Caco-2 (cell line): ENCODE measurements around the gene ORAI2. TPM values are rescaled to one million over a fixed set of nuclear protein-coding genes. Genes with fewer than 3 reads are reported as not detected.
"Not testable (repeated sequence)": the region's sequence is repeated elsewhere in the genome, so short reads cannot be mapped to it uniquely, and the experiment has no call there.

ENCODE experiments used
- BruUV-seq: library from RNA; stranded (reverse); fragments of 400-500 nt; replicated peaks from 2 replicates; lab custom pipeline; 2021; lab: Mats Ljungman, UMichigan
- CTCF ChIA-PET: fragments of 300-600 bp; sonication (Branson Sonifier 250); formaldehyde crosslinking; loops from one replicate; lab custom pipeline; 2022; ENCODE audit warnings: antibody characterized with exemption; lab: Charles Lee
- POLR2A ChIA-PET: fragments of 300-600 bp; sonication (Branson Sonifier 250); formaldehyde crosslinking; loops from one replicate; lab custom pipeline; 2022; ENCODE audit warnings: antibody characterized with exemption; lab: Charles Lee
- DNase-seq, 2 experiments: peaks; one replicate each; pipeline versions ENCODE4 v3.0.0 to v3.0.0-alpha.2; 2020 to 2022
- H3K27me3 ChIP-seq: replicated peaks from 2 replicates; pipeline ENCODE4 v1.6.0; 2011; ENCODE audit warnings: low read length; ENCODE audit not compliant: control insufficient read depth, insufficient read depth
- H3K36me3 ChIP-seq: 2 replicates; pipeline ENCODE4 v1.5.1; 2011; ENCODE audit warnings: low read length; ENCODE audit not compliant: control insufficient read depth, insufficient read depth
- H3K4me1 ChIP-seq: fragments of 250-450 bp; sonication (Bioruptor Pico); 2 replicates; pipeline ENCODE4 v1.5.1; 2020; ENCODE audit warnings: mild to moderate bottlenecking
- H3K4me3 ChIP-seq: 2 replicates; pipeline ENCODE4 v1.5.1; 2011; ENCODE audit warnings: low read depth, mild to moderate bottlenecking, control low read depth, low read length
- H3K9me3 ChIP-seq: fragments of 250-450 bp; sonication (Bioruptor Pico); 2 replicates; pipeline ENCODE4 v1.5.1; 2020; ENCODE audit warnings: mild to moderate bottlenecking, moderate library complexity
- H3K27ac Mint-ChIP-seq: one replicate; pipeline ENCODE4 v1.8.0; 2022; ENCODE audit warnings: mixed read lengths; ENCODE audit not compliant: unreplicated experiment
- H3K27me3 Mint-ChIP-seq: one replicate; pipeline ENCODE4 v1.8.0; 2022; ENCODE audit warnings: mixed read lengths; ENCODE audit not compliant: insufficient read depth, unreplicated experiment
- H3K36me3 Mint-ChIP-seq: one replicate; pipeline ENCODE4 v1.8.0; 2022; ENCODE audit warnings: mild to moderate bottlenecking, mixed read lengths; ENCODE audit not compliant: insufficient read depth, unreplicated experiment
- H3K4me1 Mint-ChIP-seq: one replicate; pipeline ENCODE4 v1.8.0; 2022; ENCODE audit warnings: low read depth, mixed read lengths; ENCODE audit not compliant: unreplicated experiment
- H3K4me3 Mint-ChIP-seq: one replicate; pipeline ENCODE4 v1.8.0; 2022; ENCODE audit warnings: mild to moderate bottlenecking, moderate library complexity, mixed read lengths; ENCODE audit not compliant: unreplicated experiment
- H3K9me3 Mint-ChIP-seq: one replicate; pipeline ENCODE4 v1.8.0; 2022; ENCODE audit warnings: mixed read lengths; ENCODE audit not compliant: unreplicated experiment
- intact Hi-C: fragments of 100-400 bp; cut with micrococcal nuclease; formaldehyde crosslinking; loops from one replicate; pipeline ENCODE4 v1.10.0; 2022; ENCODE audit not compliant: unreplicated experiment
- total RNA-seq: library from RNA; stranded (reverse); gene quantifications from 2 replicates; pipeline ENCODE4 v1.2.3, GENCODE V29; 2022

ORAI2 gene
- total RNA-seq, 1 experiment from 2014 or later = 20.2 TPM

DNA sequence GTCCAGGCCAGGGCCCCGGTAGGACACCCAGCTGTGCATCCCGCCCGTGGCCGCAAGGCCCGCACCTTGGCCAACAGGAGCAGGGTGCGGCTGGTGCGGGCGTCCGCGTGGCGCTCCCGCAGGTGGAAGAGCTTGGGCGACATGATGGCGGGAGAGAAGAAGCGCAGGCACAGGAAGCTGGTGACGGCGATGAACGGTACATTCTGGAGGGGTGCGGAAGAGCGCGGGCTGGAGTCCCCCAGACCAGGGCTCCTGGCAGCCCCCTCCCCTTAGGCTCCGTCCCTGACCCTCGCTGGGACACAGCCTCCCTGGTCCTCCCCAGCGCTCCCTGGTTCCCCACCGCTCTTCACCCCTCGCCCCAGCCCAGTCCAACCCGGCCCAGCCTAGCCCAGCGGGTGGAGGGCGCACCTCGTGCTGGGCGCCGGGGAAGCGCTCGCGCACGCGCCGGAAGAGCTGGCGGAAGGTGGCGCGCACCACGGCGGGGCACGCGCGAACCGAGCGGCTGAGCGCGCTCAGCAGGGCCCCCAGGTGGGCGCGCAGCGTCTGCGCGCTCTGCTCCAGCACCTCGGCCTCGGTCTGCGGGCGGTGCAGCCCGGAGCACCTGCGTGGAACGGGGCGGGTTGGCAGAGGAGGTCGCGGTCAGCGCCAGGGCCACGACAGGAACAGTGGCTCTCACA is 61.2 kb downstream of the ORAI2 start:
- intact Hi-C loops, H3K9me3 ChIP-seq, BruUV-seq, H3K36me3 ChIP-seq, DNase-seq, H3K4me3 ChIP-seq, CTCF ChIA-PET, H3K36me3 Mint-ChIP-seq, H3K9me3 Mint-ChIP-seq, H3K4me1 Mint-ChIP-seq, H3K27ac Mint-ChIP-seq, H3K4me3 Mint-ChIP-seq, H3K4me1 ChIP-seq, POLR2A ChIA-PET, H3K27me3 Mint-ChIP-seq, H3K27me3 ChIP-seq: not testable (repeated sequence)

DNA sequence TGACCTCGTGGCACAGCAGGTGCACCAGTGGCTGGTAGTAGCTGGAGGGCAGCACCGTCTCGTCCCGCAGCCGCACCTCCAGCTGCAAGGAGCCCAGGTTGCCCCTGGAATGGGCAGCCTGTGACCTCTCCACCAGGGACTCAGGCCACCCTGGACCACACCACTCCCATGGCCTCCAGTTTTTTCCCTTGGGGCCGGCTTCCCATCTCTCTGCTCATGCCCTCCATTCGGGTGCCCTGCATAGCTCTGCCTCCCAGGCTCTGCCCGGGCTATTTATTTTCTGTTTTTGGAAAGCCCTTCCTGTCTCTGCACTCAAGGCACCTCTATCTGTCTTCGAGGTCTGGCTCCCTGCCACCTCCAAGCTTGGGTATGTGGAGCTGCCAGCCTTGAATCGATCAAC is 63.5 kb downstream of the ORAI2 start:
- H3K36me3 Mint-ChIP-seq, H3K36me3 ChIP-seq, H3K4me1 Mint-ChIP-seq, H3K4me1 ChIP-seq, H3K9me3 Mint-ChIP-seq, DNase-seq, intact Hi-C loops, H3K27ac Mint-ChIP-seq, CTCF ChIA-PET, H3K27me3 Mint-ChIP-seq, H3K27me3 ChIP-seq, POLR2A ChIA-PET, H3K9me3 ChIP-seq, H3K4me3 ChIP-seq, H3K4me3 Mint-ChIP-seq, BruUV-seq: not testable (repeated sequence)

- H3K4me3 ChIP-seq, H3K27me3 ChIP-seq, H3K27me3 Mint-ChIP-seq, H3K36me3 Mint-ChIP-seq, intact Hi-C loops, H3K9me3 ChIP-seq, H3K4me1 Mint-ChIP-seq, H3K36me3 ChIP-seq, H3K4me3 Mint-ChIP-seq, DNase-seq, H3K4me1 ChIP-seq, POLR2A ChIA-PET, H3K9me3 Mint-ChIP-seq, H3K27ac Mint-ChIP-seq, CTCF ChIA-PET, BruUV-seq: not testable (repeated sequence)
Observed at GRCh38 chr7:102497308-102497707, 63.9 kb downstream of the ORAI2 start.

DNA sequence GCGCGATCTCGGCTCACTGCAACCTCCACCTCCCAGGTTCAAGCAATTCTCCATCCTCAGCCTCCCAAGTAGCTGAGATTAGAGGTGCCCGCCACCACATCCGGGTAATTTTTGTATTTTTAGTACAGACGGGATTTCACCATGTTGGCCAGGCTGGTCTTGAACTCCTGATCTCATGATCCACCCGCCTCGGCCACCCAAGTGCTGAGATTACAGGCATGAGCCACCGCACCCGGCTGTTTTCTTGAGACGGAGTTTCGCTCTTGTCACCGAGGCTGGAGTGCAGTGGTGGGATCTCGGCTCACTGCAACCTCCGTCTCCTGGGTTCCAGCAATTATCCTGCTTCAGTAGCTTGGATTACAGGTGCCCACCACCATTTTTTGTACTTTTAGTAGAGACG is 64.9 kb downstream of the ORAI2 start:
- H3K36me3 Mint-ChIP-seq, POLR2A ChIA-PET, CTCF ChIA-PET, H3K9me3 Mint-ChIP-seq, H3K4me1 Mint-ChIP-seq, BruUV-seq, H3K9me3 ChIP-seq, H3K36me3 ChIP-seq, H3K4me3 Mint-ChIP-seq, H3K4me1 ChIP-seq, DNase-seq, H3K27me3 Mint-ChIP-seq, H3K27ac Mint-ChIP-seq, intact Hi-C loops, H3K4me3 ChIP-seq, H3K27me3 ChIP-seq: not testable (repeated sequence)

- H3K4me3 Mint-ChIP-seq, H3K4me1 Mint-ChIP-seq, H3K27me3 Mint-ChIP-seq, intact Hi-C loops, POLR2A ChIA-PET, BruUV-seq, H3K9me3 Mint-ChIP-seq, CTCF ChIA-PET, H3K27ac Mint-ChIP-seq, H3K36me3 ChIP-seq, H3K36me3 Mint-ChIP-seq, H3K9me3 ChIP-seq, H3K4me1 ChIP-seq, H3K27me3 ChIP-seq, DNase-seq, H3K4me3 ChIP-seq: not testable (repeated sequence)
Observed at GRCh38 chr7:102503141-102503540, 69.8 kb downstream of the ORAI2 start.

DNA sequence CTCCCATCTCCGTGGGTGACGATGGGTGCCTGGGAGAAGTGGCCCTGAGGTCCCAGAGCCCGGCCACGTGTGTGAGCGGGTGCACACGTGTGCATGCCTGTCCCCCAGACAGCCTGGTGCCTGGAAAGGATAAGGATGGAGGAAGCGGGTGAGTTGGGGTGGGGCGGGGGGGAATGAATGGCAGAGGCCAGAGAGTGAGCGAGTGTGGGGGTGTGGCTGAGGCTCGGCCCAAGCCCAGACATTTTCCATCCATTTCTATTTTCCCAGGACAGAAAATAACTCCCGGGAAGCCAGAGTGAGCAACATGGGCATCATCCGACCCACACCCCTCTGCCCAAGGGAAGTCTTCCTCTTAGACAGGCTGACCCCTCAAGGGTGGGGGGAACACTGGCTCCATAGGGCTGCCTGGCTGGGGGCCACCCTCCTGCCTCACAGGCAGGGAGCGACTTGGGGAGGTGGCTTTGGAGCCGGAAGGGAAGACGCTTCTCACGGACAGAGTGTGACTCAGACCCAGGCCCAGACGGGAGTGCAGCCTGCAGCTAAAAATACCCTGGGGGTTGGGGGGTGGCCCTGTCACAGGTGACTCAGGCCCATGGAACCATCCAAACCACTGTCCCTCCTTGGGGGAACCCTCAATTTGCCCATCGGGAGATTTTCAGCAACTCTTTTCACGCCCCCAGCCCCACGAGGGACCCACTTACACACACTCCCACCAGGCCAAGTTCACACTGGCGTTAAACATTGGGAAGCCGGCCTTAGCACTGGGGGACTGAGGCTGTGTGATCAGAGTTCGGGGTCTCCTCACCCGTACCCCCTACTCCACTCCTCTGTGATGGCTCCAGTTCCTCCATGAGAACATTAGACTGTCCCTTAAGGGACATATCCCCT is 72.2 kb downstream of the ORAI2 start:
- H3K36me3 Mint-ChIP-seq, intact Hi-C loops, H3K4me1 ChIP-seq, BruUV-seq, H3K4me3 ChIP-seq, H3K9me3 ChIP-seq, CTCF ChIA-PET, H3K9me3 Mint-ChIP-seq, H3K4me1 Mint-ChIP-seq, H3K36me3 ChIP-seq, DNase-seq, H3K27me3 Mint-ChIP-seq, POLR2A ChIA-PET, H3K27me3 ChIP-seq, H3K27ac Mint-ChIP-seq, H3K4me3 Mint-ChIP-seq: not testable (repeated sequence)
